SHP77 (cell line): ENCODE data around the gene CCDC9.
A peak's percentile ranks its signal among the peaks of the same experiment; 100 is the strongest.
"Not testable (repeated sequence)": the region's sequence is repeated elsewhere in the genome, so short reads cannot be mapped to it uniquely, and the experiment has no call there.

Source experiments
- DNase-seq, 2 experiments: peaks; one replicate each; lab custom pipeline; 2025; lab: John Stamatoyannopoulos, UW

CCDC9 gene

GRCh38 chr19:47261946-47262793 is 5.8 kb downstream of the CCDC9 start:
- not testable (repeated sequence) for DNase-seq

DNA sequence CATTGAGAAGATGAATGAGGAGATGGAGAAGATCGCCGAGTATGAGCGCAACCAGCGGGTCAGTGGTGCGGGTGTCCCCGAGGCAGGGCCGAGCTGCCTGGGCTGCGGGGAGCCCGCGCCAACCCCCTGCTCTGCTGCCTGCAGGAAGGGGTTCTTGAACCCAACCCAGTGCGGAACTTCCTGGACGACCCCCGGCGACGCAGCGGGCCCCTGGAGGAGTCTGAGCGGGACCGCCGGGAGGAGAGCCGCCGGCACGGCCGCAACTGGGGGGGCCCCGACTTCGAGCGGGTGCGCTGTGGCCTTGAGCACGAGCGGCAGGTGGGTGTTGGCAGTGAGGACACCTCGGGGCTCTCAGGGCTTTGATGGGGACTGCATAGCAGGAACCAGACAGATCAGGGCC is 8.3 kb downstream of the CCDC9 start:
- no peak for DNase-seq

GRCh38 chr19:47266401-47266941 is 10.1 kb downstream of the CCDC9 start:
- DNase-seq: no peak

GRCh38 chr19:47267350-47267759 is 11.0 kb downstream of the CCDC9 start:
- no peak for DNase-seq

- no peak for DNase-seq
These were observed 11.7 kb downstream of the CCDC9 start for GRCh38 chr19:47268028-47268427.

GRCh38 chr19:47269596-47269995 is 13.3 kb downstream of the CCDC9 start:
- DNase-seq: no peak

DNA sequence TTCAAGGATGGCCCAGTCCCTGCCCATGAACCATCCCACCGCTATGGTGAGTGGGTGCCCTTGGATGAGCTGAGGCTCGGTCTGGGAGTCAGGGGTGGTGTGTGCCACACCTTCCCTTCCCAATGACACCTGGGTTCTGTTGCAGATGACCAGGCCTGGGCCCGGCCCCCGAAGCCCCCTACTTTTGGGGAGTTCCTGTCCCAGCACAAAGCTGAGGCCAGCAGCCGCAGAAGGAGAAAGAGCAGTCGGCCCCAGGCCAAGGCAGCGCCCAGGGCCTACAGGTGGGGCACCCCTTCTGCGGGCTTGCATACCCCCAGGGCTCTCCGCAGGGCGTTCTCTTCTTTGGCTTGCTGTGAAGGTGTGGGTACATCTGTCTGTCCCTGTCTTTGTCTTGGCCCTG is 14.1 kb downstream of the CCDC9 start:
- no peak for DNase-seq

DNA sequence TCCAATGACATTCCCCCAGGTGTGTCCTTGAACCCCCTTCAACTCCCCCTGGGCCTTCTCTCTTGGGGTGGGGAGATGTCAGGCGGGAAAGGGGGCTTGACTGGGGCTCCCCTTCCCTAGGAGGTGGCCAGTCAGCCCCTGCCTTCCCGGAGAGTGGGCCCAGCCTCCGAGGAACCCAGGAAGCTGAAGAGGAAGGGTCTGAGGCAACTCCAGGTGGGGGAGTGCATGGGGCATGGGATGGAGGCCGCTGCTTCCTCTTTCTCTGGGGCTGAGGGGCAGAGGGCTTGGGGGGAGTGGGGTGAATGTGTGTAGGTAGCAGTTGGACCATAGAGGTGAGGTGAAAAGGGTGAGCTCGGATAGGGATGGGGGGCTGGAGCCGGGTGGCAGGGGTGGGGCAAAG is 15.6 kb downstream of the CCDC9 start:
- no peak for DNase-seq

GRCh38 chr19:47272448-47273312 is 16.4 kb downstream of the CCDC9 start:
- no peak for DNase-seq

- DNase-seq: peak; percentile 72 to 74
These were observed 17.2 kb downstream of the CCDC9 start for GRCh38 chr19:47273313-47274070.

- DNase-seq: peak; percentile 63 to 83
These were observed 18.0 kb downstream of the CCDC9 start, which contains the start of gene INAFM1 for GRCh38 chr19:47274071-47274890. INAFM1 (plus strand) TSS chr19:47274885; CDS start chr19:47274920, 35 bp downstream.

GRCh38 chr19:47274891-47275761 is 18.8 kb downstream of the CCDC9 start:
- DNase-seq: no peak

GRCh38 chr19:47275791-47276461 is 19.6 kb downstream of the CCDC9 start:
- no peak for DNase-seq

DNA sequence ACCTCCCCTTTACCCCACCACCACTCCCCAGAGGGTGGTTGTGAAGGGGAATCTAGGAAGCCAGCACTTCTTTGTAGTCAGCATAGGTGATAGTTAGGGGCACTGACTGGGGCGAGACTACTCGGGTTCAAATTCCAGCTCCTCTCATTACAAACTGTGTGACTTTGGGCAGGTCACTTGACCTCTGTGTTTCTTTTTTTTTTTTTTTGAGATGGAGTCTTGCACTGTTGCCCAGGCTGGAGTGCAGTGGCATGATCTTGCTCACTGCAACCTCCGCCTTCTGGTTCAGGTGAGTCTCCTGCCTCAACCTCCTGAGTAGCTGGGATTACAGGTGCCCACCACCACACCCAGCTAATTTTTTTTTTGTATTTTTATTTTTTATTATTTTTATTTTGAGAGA is 20.2 kb downstream of the CCDC9 start:
- not testable (repeated sequence) for DNase-seq

DNA sequence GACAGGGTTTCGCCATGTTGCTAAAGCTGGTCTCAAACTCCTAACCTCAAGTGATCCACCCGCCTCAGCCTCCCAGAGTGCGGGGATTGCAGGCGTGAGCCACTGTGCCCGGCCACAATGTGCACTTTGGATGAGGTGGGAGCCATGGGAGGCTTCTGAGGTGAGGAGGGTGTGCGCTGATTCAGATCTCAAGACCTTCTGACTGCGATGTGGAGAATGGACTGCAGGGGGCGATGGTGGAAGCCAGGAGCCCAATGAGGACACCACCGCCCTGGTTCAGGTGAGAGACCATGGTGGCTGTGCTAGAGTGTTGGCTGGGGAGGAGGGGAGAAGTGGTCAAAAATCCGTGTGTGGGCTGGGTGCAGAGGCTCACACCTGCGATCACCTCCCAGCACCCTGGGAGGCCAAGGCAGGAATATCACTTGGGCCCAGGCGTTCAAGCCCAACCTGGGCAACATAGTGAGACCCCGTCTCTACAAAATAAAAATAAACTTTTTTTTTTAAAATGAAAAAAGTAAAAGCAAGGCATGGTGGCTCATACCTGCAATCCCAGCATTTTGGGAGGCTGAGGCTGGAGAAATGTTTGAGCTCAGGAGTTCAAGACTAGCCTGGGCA is 24.0 kb downstream of the CCDC9 start:
- peak in 1 of 2 experiments; percentile 59 for DNase-seq

GRCh38 chr19:47283405-47284059 is 27.2 kb downstream of the CCDC9 start:
- DNase-seq: no peak

DNA sequence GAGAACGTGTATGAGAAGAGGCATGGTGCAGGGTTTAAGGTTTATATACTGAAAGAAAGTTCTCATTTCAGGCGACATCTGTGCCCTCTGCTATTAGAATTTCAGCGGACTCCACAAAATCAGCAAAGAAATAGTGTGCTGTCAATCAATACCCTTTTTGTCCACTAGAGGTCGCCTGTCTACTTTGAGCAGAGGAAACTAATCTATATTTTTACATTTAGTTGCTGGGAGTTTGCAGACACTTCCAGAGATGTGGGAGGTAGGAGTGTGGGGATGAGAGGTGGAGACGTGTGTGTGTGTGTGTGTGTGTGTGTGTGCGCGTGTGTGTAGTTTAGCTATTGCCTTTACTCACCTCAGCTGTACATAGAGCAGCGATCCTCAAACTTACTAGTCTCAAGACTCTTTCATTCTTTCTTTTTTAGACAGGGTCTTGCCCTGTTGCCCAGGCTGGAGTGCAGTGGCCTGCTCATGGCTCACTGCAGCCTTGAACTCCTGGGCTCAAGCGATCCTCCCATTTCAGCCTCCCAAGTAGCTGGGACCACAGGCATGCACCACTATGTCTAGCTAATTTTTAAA is 28.1 kb downstream of the CCDC9 start:
- DNase-seq: peak; percentile 22 to 44

DNA sequence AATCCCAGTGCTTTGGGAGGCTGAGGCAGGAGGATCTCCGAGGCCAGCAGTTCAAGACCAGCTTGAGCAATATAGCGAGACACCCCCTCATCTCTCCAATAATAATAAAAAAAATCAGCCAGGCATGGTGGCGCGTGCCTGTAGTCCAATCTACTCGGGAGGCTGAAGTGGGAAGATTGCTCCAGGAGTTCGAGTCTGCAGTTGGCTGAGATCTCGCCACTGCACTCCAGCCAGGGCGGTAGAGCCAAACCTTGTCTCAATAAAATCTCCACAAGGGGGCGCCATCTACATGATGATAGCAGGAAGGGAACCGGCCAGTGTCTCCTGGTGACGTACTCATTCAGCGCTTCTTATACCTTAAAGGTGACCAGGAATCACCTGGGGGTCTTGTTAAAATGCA is 39.7 kb downstream of the CCDC9 start:
- DNase-seq: peak; percentile 87 to 88
